ENCODE data around the gene UTP4.
"Not testable (repeated sequence)": the region's sequence is repeated elsewhere in the genome, so short reads cannot be mapped to it uniquely, and the experiment has no call there.

Gene UTP4

DNA sequence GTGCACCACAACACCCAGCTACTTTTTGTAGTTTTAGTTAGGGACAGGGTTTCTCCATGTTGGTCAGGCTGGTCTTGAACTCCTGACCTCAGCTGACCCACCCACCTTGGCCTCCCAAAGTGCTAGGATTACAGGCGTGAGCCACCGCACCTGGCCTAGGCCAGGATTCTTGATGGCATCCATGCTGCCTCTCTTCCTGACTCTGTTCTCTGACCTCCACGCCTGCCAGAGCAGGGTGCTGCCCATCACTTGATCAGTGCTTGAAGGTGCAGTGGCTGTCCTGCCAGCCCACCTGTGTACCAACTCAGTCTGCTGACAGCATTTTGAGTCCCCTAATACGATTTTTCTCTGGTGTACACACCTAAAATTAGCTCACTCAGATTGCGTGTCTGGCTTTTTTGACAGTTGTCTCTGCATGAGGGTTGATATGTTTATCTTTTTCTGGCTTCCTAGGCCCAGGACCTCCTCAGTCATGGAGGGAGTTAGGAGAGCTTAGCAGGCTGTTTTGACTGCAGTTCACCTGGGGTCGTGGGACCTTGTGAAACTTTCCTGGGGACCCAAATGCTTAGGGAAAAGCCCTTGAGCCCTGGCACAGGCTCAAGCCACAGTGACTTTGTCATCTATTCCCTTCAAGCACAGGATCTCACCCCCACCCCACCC is 21.1 kb upstream of the UTP4 start:
- DNase-seq: no peak

GRCh38 chr16:69111876-69112230 is 20.6 kb upstream of the UTP4 start:
- DNase-seq: no peak

- peak; percentile 13 for DNase-seq
Measured at GRCh38 chr16:69112285-69113129, 19.9 kb upstream of the UTP4 start.

DNA sequence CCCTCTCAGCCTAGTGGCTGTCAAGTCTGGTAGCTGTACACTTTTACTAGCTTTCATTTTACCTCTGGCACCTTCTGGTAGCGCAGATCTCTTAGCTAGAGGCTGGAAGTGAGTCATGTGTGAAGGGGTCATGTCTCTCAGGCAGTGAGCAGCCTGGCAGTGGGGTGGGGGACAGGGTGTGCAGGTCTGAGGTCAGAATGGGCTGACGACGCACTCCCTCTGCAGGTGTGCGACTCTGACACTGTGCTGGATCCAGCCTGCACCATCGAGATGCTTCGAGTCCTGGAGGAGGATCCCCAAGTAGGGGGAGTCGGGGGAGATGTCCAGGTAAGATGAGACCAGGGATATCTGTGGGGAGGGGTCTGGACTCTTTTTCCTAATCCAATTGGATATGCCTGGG is 19.2 kb upstream of the UTP4 start:
- no peak for DNase-seq

- DNase-seq: no peak
Measured at GRCh38 chr16:69114346-69114975, 18.0 kb upstream of the UTP4 start.

- no peak for DNase-seq
Measured at GRCh38 chr16:69114976-69115355, 17.5 kb upstream of the UTP4 start.

DNA sequence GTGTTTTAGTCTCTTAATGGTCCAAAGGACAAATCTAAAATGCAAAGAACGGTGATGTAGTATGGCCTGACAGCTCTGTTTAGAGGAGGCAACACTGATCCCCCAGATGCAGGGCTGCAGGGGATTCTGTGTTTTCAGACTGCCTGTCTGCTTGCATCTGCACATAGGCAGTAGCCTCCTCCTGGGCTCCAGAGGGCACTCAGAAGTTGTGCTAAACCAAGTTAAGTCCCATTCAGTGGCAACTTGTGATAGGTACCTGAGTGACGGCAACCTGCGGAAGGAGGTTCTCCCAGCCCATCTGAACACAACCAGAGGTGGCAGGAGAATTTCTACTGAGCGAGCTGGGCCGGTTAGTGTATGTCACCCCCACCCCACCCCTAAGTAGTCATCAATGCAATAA is 17.1 kb upstream of the UTP4 start:
- DNase-seq: no peak

DNA sequence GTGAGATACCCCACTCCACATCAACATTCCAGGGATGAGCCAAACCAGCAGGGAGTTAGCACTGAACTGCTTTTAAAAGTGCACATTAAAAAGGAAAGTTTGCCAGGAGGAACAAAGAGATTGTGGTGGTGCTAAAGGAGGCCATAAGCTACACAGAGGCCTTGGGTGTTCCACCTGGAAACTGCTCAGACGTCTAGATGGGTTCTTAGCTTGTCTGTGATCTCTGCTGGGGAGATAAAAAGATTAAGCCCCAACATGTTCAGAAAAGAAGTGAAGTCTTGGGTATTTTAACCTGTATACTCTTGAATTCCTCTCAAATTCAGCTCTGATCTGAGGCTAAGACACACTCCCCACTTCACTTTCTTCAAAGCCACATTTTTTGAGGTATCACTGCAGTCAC is 16.6 kb upstream of the UTP4 start:
- DNase-seq: no peak

- DNase-seq: no peak
Measured at GRCh38 chr16:69116256-69116875, 16.1 kb upstream of the UTP4 start.

- DNase-seq: no peak
Measured at GRCh38 chr16:69116906-69117305, 15.5 kb upstream of the UTP4 start.

- DNase-seq: no peak
Measured at GRCh38 chr16:69118468-69118867, 14.0 kb upstream of the UTP4 start.

DNA sequence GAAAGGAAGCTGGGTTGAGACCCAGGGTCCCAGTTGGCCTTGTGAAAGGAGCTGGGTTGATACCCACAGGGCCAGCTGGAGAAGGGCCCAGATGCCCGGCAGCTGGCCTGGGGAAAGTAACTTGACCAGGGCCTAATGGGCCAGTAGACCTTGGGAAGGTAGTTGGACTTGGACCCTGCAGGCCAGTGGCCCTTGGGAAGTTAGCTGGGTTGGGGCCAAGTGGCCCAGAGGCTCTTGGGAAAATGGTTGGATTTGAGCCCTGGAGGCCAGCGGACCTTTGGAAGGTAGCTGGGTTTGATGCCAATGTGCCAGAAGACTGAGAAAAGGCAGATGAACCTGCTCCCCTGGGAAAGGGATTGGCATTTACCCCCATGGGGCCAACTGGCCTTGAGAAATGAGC is 13.5 kb upstream of the UTP4 start:
- DNase-seq: no peak

DNA sequence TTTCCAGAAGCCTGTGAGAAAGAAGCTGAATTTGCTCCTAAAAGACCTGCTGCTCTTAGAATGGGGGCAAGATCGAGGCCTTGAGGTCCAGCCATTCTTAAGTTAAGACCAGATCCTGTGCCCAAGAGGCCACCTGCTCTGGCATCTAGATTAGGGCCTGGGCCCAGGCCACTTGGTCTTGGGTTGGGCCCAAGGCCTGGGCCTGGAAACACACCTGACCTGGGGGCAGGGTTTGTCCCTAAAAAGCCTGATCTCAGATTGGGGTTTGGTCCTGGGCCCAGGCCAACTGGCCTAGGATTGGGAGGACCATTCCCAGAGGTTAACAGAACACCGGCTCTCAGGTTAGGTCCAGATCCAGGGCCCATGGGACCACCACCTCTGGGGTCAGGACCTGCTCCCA is 12.9 kb upstream of the UTP4 start:
- DNase-seq: no peak

- DNase-seq: no peak
Measured at GRCh38 chr16:69120096-69120664, 12.3 kb upstream of the UTP4 start.

DNA sequence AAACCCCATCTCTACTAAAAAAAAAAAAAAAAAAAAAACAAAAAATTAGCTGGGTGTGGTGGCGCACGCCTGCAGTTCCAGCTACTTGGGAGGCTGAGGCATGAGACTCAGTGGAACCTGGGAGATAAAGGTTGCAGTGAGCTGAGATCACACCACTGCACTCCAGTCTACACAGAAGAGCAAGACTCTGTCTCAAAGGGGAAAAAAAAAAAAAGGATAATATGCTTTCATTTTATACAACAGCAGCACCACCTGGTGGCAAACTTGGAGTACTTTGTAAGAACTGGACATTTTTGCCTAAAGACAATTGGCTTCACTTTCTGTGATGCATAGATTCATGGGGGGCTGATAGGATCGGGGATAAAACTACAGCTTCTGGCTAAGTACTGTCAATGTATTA is 8.5 kb upstream of the UTP4 start:
- DNase-seq: peak; percentile 52

DNA sequence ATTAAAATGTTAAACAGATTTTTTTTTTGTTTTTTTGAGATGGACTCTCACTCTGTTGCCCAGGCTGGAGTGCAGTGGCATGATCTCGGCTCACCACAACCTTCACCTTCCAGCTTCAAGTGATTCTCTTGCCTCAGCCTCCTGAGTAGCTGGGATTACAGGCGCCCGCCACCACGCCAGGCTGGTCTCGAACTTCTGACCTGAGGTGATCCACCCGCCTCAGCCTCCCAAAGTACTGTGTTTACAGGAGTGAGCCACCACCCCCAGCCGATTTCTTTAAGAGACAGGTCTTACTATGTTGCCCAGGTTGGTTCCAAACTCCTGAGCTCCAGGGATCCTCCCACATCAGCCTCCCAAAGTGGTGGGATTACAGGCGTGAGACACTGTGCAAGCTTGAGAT is 8.0 kb upstream of the UTP4 start:
- DNase-seq: not testable (repeated sequence)

- DNase-seq: not testable (repeated sequence)
Measured at GRCh38 chr16:69124961-69125360, 7.5 kb upstream of the UTP4 start.

GRCh38 chr16:69126221-69126620 is 6.2 kb upstream of the UTP4 start:
- DNase-seq: no peak

DNA sequence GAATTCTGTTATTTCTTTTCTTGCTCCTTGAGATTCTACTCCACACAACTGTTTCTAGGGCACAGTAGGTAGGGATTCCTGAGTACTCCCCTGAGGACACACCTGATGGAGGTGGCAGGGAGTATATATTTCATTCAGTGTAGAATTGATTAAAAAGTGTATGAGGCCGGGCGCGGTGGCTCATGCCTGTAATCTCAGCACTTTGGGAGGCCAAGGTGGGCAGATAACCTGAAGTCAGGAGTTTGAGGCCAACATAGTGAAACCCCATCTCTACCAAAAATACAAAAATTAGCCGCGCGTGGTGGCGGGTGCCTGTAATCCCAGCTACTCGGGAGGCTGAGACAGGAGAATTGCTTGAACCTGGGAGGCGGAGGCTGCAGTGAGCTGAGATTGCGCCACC is 5.6 kb upstream of the UTP4 start:
- DNase-seq: not testable (repeated sequence)

DNA sequence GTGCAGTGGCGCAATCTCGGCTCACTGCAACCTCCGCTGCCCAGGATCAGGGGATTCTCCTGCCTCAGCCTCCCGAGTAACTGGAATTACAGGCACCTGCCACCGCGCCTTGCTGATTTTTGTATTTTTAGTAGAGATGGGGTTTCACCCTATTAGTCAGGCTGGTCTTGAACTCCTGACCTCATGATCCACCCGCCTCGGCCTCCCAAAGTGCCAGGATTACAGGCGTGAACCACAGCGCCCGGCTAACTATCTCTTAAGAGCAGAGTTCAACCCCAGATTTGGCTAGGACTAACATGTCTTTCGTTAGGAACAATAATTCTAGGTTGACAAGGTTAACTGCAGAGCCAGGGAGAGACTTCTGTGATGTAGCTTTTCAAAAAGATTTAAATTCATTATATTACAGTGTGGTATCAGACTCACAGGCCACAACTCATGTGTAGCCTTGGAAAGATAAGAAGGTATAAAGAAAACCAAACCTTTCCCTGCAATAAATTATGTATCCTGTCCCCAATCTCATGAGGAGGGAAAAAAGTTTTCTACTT is 4.4 kb upstream of the UTP4 start:
- no peak for DNase-seq

DNA sequence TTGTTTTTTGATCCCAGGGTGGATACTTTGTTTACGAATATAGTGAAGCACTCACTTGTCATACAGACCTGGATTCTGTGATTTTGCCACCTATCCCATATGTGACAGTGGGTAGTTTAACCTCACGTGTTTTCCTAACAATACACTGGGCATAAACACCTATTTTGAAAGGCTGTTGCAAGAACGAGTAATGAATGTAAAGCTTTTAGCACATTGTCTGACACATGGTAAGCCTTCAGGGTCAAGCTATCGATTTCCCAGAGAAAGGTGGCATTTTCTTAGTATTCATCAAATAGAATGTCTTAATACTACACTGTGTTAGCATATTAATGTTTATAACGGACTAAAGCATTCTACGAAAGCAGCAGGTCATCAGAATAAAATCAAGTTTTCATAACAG is 2.0 kb upstream of the UTP4 start:
- DNase-seq: no peak

DNA sequence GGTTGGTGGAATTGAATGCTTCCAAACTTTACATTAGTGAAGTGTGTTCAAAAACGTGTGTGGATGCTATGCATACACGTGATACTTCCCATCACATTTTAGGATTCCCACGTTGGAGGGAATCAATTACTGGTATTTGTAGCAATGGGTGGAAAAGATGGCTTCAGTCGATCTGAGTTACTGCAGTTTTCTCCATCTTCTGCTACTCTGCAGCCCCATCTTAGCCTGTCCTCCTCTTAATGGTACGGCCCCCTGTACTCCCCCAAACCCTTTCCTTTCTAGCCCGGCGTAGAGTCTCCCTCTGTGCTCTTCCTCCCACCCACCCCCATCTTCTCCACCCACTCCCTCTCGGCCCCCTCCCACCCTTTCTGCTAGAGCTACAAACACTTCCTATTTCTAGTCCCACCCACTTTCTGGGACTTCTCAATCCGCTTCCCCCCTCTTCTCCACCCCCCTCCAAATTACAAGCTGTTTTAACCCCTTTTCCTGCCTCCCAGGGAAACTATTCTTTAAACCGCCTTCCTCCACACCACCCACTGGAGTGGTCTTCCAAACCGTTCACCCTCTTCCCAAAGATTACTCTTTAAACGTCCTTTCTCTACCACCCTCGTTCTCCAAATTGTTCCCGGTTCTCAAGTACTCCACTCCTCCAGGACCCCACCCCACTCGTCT is 1.1 kb upstream of the UTP4 start:
- peak; percentile 1 for DNase-seq
